H1 (cell line): ENCODE results near the gene DDX4. TPM values are rescaled to one million over a fixed set of nuclear protein-coding genes. Genes with fewer than 3 reads are reported as not detected.

Source experiments
- CTCF ChIA-PET: fragments of 300-600 bp; sonication (Branson Sonifier 250); formaldehyde crosslinking; loops from one replicate; lab custom pipeline; 2021; ENCODE audit not compliant: partially characterized antibody; lab: Charles Lee
- POLR2A ChIA-PET: fragments of 300-600 bp; sonication (Branson Sonifier 250); formaldehyde crosslinking; loops from one replicate; lab custom pipeline; 2021; ENCODE audit warnings: inconsistent platforms; ENCODE audit not compliant: partially characterized antibody; lab: Charles Lee
- DNase-seq, 2 experiments: peaks; one replicate each; pipeline versions ENCODE4 v3.0.0 to v3.0.0-alpha.2; 2010 to 2022; ENCODE audit warnings: low spot score in 2 of 2, low read depth in 1 of 2, mixed read lengths in 1 of 2
- FAIRE-seq: peaks from 2 replicates; lab custom pipeline; 2011; peaks lifted over from hg19 to GRCh38; lab: Jason Lieb, UNC
- H2AFZ ChIP-seq: 2 replicates; pipeline ENCODE4 v1.8.1; 2012; ENCODE audit warnings: low read length, inconsistent platforms
- H2AK5ac ChIP-seq: 2 replicates; pipeline ENCODE4 v1.6.1; 2013; ENCODE audit warnings: low read depth, low read length
- H2BK120ac ChIP-seq: replicated peaks from 2 replicates; pipeline ENCODE3; 2013; ENCODE audit warnings: low read depth, low read length, inconsistent platforms
- H2BK12ac ChIP-seq: 2 replicates; pipeline ENCODE4 v1.6.1; 2013; ENCODE audit warnings: low read depth, low read length
- H2BK15ac ChIP-seq: 2 replicates; pipeline ENCODE4 v1.6.1; 2013; ENCODE audit warnings: low read length
- H2BK20ac ChIP-seq: 2 replicates; pipeline ENCODE4 v1.6.1; 2013; ENCODE audit warnings: low read length
- H2BK5ac ChIP-seq: 2 replicates; pipeline ENCODE4 v1.6.1; 2013; ENCODE audit warnings: low read depth, low read length
- H3K14ac ChIP-seq: 2 replicates; pipeline ENCODE4 v1.6.1; 2013; ENCODE audit warnings: inconsistent platforms; ENCODE audit not compliant: insufficient read length
- H3K18ac ChIP-seq: 2 replicates; pipeline ENCODE4 v1.6.1; 2013; ENCODE audit warnings: low read length; ENCODE audit errors: extremely low read depth
- H3K23ac ChIP-seq: 2 replicates; pipeline ENCODE4 v1.6.1; 2013; ENCODE audit warnings: inconsistent platforms; ENCODE audit not compliant: insufficient read length
- H3K23me2 ChIP-seq: 2 replicates; pipeline ENCODE4 v1.6.1; 2013; ENCODE audit warnings: low read depth, low read length
- H3K27ac ChIP-seq: 2 replicates; pipeline ENCODE4 v1.6.1; 2011; ENCODE audit warnings: low read depth, low read length, inconsistent platforms
- H3K27me3 ChIP-seq, 4 experiments: replicated peaks in 1 of 4; 1 replicate in 1 of 4; 2 replicates in 3 of 4; pipeline versions ENCODE4 v1.6.1 to v1.8.1; 2011 to 2013; ENCODE audit warnings: low read length in 3 of 4, mild to moderate bottlenecking in 3 of 4, inconsistent platforms in 2 of 4, mixed read lengths in 2 of 4, moderate library complexity in 1 of 4; ENCODE audit not compliant: control insufficient read depth in 3 of 4, insufficient read depth in 3 of 4; ENCODE audit errors: extremely low read depth in 1 of 4
- H3K36me3 ChIP-seq, 4 experiments: 2 replicates each; pipeline versions ENCODE4 v1.6.1 to v1.8.1; 2011 to 2013; ENCODE audit warnings: mild to moderate bottlenecking in 4 of 4, low read length in 3 of 4, moderate library complexity in 2 of 4, control low read depth in 1 of 4, inconsistent platforms in 1 of 4; ENCODE audit not compliant: insufficient read depth in 4 of 4, control insufficient read depth in 2 of 4
- H3K4ac ChIP-seq: replicated peaks from 2 replicates; pipeline ENCODE3; 2013; ENCODE audit warnings: low read length, low read depth, mixed read lengths, inconsistent platforms; ENCODE audit not compliant: insufficient read length
- H3K4me1 ChIP-seq, 4 experiments: replicated peaks in 1 of 4; 1 replicate in 1 of 4; 2 replicates in 3 of 4; pipeline versions ENCODE4 v1.6.1 to v1.8.1; 2011 to 2013; ENCODE audit warnings: low read length in 3 of 4, inconsistent platforms in 2 of 4, mixed read lengths in 1 of 4; ENCODE audit not compliant: insufficient read depth in 4 of 4, control insufficient read depth in 3 of 4
- H3K4me2 ChIP-seq, 2 experiments: 2 replicates each; pipeline versions ENCODE4 v1.6.1 to v1.8.1; 2011 to 2013; ENCODE audit warnings: low read depth in 2 of 2, low read length in 2 of 2, control low read depth in 1 of 2, inconsistent platforms in 1 of 2, mild to moderate bottlenecking in 1 of 2; ENCODE audit not compliant: insufficient read depth in 1 of 2
- H3K4me3 ChIP-seq, 4 experiments: fragments of 200-600, 300-600 bp in 1 of 4; sonication (generic), shearing (Covaris generic), sonication (Bioruptor Twin) in 1 of 4; 2 replicates each; pipeline versions ENCODE4 v1.5.1 to v1.8.1; 2011 to 2016; ENCODE audit warnings: low read length in 4 of 4, low read depth in 3 of 4, control low read depth in 2 of 4, inconsistent platforms in 2 of 4, mild to moderate bottlenecking in 2 of 4, mixed read lengths in 1 of 4, moderate library complexity in 1 of 4; ENCODE audit not compliant: insufficient read depth in 2 of 4; ENCODE audit errors: extremely low read depth in 1 of 4
- H3K56ac ChIP-seq: replicated peaks from 2 replicates; pipeline ENCODE3; 2013; ENCODE audit warnings: low read depth, mild to moderate bottlenecking, mixed read lengths, low read length, inconsistent platforms; ENCODE audit not compliant: insufficient read length
- H3K79me1 ChIP-seq: 2 replicates; pipeline ENCODE4 v1.6.1; 2013; ENCODE audit warnings: low read depth, low read length, control low read depth
- H3K79me2 ChIP-seq, 2 experiments: 2 replicates each; pipeline versions ENCODE4 v1.6.1 to v1.8.1; 2012 to 2013; ENCODE audit warnings: low read length in 2 of 2, mild to moderate bottlenecking in 2 of 2, inconsistent platforms in 1 of 2; ENCODE audit not compliant: insufficient read depth in 2 of 2, control insufficient read depth in 1 of 2
- H3K9ac ChIP-seq, 4 experiments: replicated peaks in 1 of 4; 1 replicate in 1 of 4; 2 replicates in 3 of 4; pipeline versions ENCODE4 v1.6.1 to v1.8.1; 2011 to 2013; ENCODE audit warnings: low read depth in 3 of 4, low read length in 3 of 4, control low read depth in 2 of 4, mild to moderate bottlenecking in 2 of 4, moderate library complexity in 2 of 4, inconsistent platforms in 1 of 4; ENCODE audit errors: extremely low read depth in 1 of 4
- H3K9me3 ChIP-seq, 2 experiments: 2 replicates each; pipeline versions ENCODE4 v1.6.1 to v1.8.1; 2012 to 2013; ENCODE audit warnings: mild to moderate bottlenecking in 2 of 2, moderate library complexity in 2 of 2, control low read depth in 1 of 2, inconsistent platforms in 1 of 2, low read depth in 1 of 2, low read length in 1 of 2, mixed read lengths in 1 of 2; ENCODE audit not compliant: insufficient read depth in 2 of 2
- H4K20me1 ChIP-seq, 2 experiments: replicated peaks in 1 of 2; 2 replicates each; pipeline versions ENCODE3 to v1.8.1; 2011 to 2013; ENCODE audit warnings: inconsistent platforms in 2 of 2, low read length in 2 of 2, mild to moderate bottlenecking in 1 of 2; ENCODE audit not compliant: insufficient read depth in 2 of 2, control insufficient read depth in 1 of 2
- H4K5ac ChIP-seq: 2 replicates; pipeline ENCODE4 v1.6.1; 2013; ENCODE audit warnings: low read length, low read depth, mixed read lengths, inconsistent platforms; ENCODE audit not compliant: insufficient read length
- H4K8ac ChIP-seq: 2 replicates; pipeline ENCODE4 v1.8.0; 2013; ENCODE audit warnings: mild to moderate bottlenecking, moderate library complexity, low read length, inconsistent platforms; ENCODE audit not compliant: insufficient read depth; ENCODE audit errors: extremely low read depth
- H4K91ac ChIP-seq: replicated peaks from 2 replicates; pipeline ENCODE3; 2013; ENCODE audit warnings: low read length, mixed read lengths, inconsistent platforms; ENCODE audit not compliant: insufficient read length
- ASH2L ChIP-seq: fragments of 200-600, 300-600 bp; sonication (generic); IDR thresholded peaks from one replicate; pipeline ENCODE4 v1.7.1; 2017; ENCODE audit warnings: low read length
- ATF3 ChIP-seq: IDR thresholded peaks from 2 replicates; pipeline ENCODE4 v1.6.1; 2011; ENCODE audit warnings: low read depth, mild to moderate bottlenecking, low read length; ENCODE audit not compliant: insufficient read depth
- CREB1 ChIP-seq: IDR thresholded peaks from 2 replicates; pipeline ENCODE4 v1.6.1; 2012; ENCODE audit warnings: inconsistent platforms
- CTBP2 ChIP-seq: IDR thresholded peaks from 2 replicates; pipeline ENCODE4 v1.7.0; 2011; ENCODE audit warnings: borderline replicate concordance, mild to moderate bottlenecking, moderate library complexity, mixed read lengths, low read length; ENCODE audit not compliant: insufficient read depth, insufficient read length
- GTF2F1 ChIP-seq: IDR thresholded peaks from 2 replicates; pipeline ENCODE4 v1.6.1; 2012; ENCODE audit warnings: low read depth, low read length, improper control_type of control experiment, borderline replicate concordance
- HDAC6 ChIP-seq: IDR thresholded peaks from one replicate; pipeline ENCODE4 v1.7.1; 2012; ENCODE audit warnings: low read depth, mild to moderate bottlenecking, inconsistent platforms, low read length, moderate library complexity
- KDM1A ChIP-seq: fragments of 200-600, 300-600 bp; sonication (generic); IDR thresholded peaks from 2 replicates; pipeline ENCODE4 v1.7.1; 2016; ENCODE audit warnings: mild to moderate bottlenecking, low read length, borderline replicate concordance
- KDM4A ChIP-seq: IDR thresholded peaks from one replicate; pipeline ENCODE4 v1.7.1; 2012; ENCODE audit warnings: low read depth, mild to moderate bottlenecking, moderate library complexity, low read length, inconsistent platforms; ENCODE audit not compliant: severe bottlenecking
- MAFK ChIP-seq: IDR thresholded peaks from 2 replicates; pipeline ENCODE4 v1.6.1; 2012; ENCODE audit warnings: low read depth, mild to moderate bottlenecking, improper control_type of control experiment, low read length
- PHF8 ChIP-seq: fragments of 200-600 bp; sonication (generic); conservative IDR thresholded peaks from 2 replicates; pipeline ENCODE4 v1.7.1; 2012; ENCODE audit warnings: low read depth, mild to moderate bottlenecking, inconsistent platforms, low read length, moderate library complexity
- POU5F1 ChIP-seq: IDR thresholded peaks from 2 replicates; pipeline ENCODE4 v1.6.1; 2011; ENCODE audit warnings: low read depth, mild to moderate bottlenecking, low read length, moderate library complexity
- SIRT6 ChIP-seq: IDR thresholded peaks from one replicate; pipeline ENCODE4 v1.7.1; 2012; ENCODE audit warnings: low read length, inconsistent platforms
- SP2 ChIP-seq: IDR thresholded peaks from 2 replicates; pipeline ENCODE4 v1.6.1; 2012; ENCODE audit warnings: mild to moderate bottlenecking, low read length, inconsistent platforms
- SP4 ChIP-seq: IDR thresholded peaks from 2 replicates; pipeline ENCODE4 v1.6.1; 2012; ENCODE audit warnings: low read length, inconsistent platforms
- SUZ12 ChIP-seq: fragments of 200-600 bp; sonication (generic); IDR thresholded peaks from 2 replicates; pipeline ENCODE4 v1.6.1; 2012; ENCODE audit warnings: mild to moderate bottlenecking, inconsistent platforms, low read length, moderate library complexity, mixed read lengths
- WGBS, 2 experiments: shearing (Covaris generic) in 1 of 2; methylation state at CpG; one replicate each; pipeline versions ENCODE4 v1.1.6 to v1.1.7; 2013 to 2015; ENCODE audit warnings: low lambda C conversion rate in 2 of 2, mixed read lengths in 2 of 2, inconsistent platforms in 1 of 2, low coverage in 1 of 2, missing lambda C conversion rate in 1 of 2; ENCODE audit not compliant: insufficient replicate concordance in 2 of 2, insufficient coverage in 1 of 2, insufficient read length in 1 of 2; ENCODE audit errors: extremely low coverage in 1 of 2, missing lambda C conversion rate in 1 of 2; 5-methylcytosine and 5-hydroxymethylcytosine counted together
- polyA plus RNA-seq, 7 experiments: library from polyadenylated mRNA; depleted of rRNA in 3 of 7; stranded (reverse) in 5 of 7; unstranded in 2 of 7; fragments of >200 nt in 5 of 7; fragments of 200-250 nt in 2 of 7; gene quantifications; 1 replicate in 5 of 7; 2 replicates in 1 of 7; 4 replicates in 1 of 7; pipeline versions ENCODE4 v1.2.1 to v1.2.3, GENCODE V29; 2011 to 2013; ENCODE audit warnings: missing spikeins in 2 of 7, mixed read lengths in 2 of 7
- total RNA-seq: library from RNA; stranded (reverse); fragmentation: NEBNext Ultra II Directional; extraction: Animal tissue kit (Norgen Biotek cat#: 25700); gene quantifications from 2 replicates; pipeline ENCODE4 v1.2.1, GENCODE V29; 2021

DDX4 gene
- total and polyA plus RNA-seq, 2 of the 8 experiments (the other 6 are each of a cell fraction or from before 2014, with no cell fraction given): 0.15 TPM; not detected in 1

- no peak overlapping the region for H3K27ac ChIP-seq
- no peaks in the 10 kb centered on the region for H3K23me2 ChIP-seq
- no peak overlapping the region for H4K8ac ChIP-seq
- H3K4ac ChIP-seq: no peak overlapping the region
- no peak overlapping the region for H2AFZ ChIP-seq
- H3K36me3 ChIP-seq: no peaks in the 10 kb centered on the region
- no peak overlapping the region for H3K4me2 ChIP-seq
- H4K91ac ChIP-seq: no peak overlapping the region
- no peak overlapping the region for H2BK12ac ChIP-seq
- no peak overlapping the region for H2BK120ac ChIP-seq
- H3K4me3 ChIP-seq: no peak overlapping the region
- H3K79me1 ChIP-seq: no peaks in the 10 kb centered on the region
- H2BK15ac ChIP-seq: no peak overlapping the region
- ChIA-PET POLR2A (no interaction called here), CTCF (no interaction called here)
- no peak overlapping the region for H2AK5ac ChIP-seq
- no peak overlapping the region for H3K56ac ChIP-seq
- H4K20me1 ChIP-seq: no peaks in the 10 kb centered on the region
- no peaks in the 10 kb centered on the region for H3K79me2 ChIP-seq
- FAIRE-seq (no peak), DNase-seq (no peak)
- H3K18ac ChIP-seq: no peak overlapping the region
- H3K4me1 ChIP-seq: no peaks in the 10 kb centered on the region
- no peaks in the 10 kb centered on the region for H3K27me3 ChIP-seq
- WGBS, 2 experiments: 80% methylated on average over 2 of the region's 2 CpGs; no CpG with 5 or more reads in 1 of the 2 experiments
- 0 out of 4 replicates have a peak, but pooled peaks cover 0 to 4% of the 10 kb centered on the region in 2 experiments for H3K9me3 ChIP-seq
- no peak overlapping the region for H3K14ac ChIP-seq
- H4K5ac ChIP-seq: no peak overlapping the region
- no peak overlapping the region for H2BK20ac ChIP-seq
- H2BK5ac ChIP-seq: no peak overlapping the region
- no peak overlapping the region for H3K9ac ChIP-seq
- no peak overlapping the region for H3K23ac ChIP-seq
- TF ChIP-seq SIRT6 (no peak), KDM1A (no peak), ATF3 (no peak), POU5F1 (no peak), KDM4A (no peak), ASH2L (no peak), MAFK (no peak), PHF8 (no peak), CREB1 (no peak), CTBP2 (no peak), GTF2F1 (no peak), HDAC6 (no peak), SP4 (no peak), SUZ12 (no peak), SP2 (no peak)
These were observed 120.2 kb downstream of the DDX4 start for GRCh38 chr5:55858104-55858503.
